Thoracic aorta (tissue), 2 donors: ENCODE data around the gene SPEM3. TPM values are rescaled to one million over a fixed set of nuclear protein-coding genes. Genes with fewer than 3 reads are reported as not detected.

ENCODE experiments used
- ATAC-seq: fragments of 150-250 bp; one replicate; pipeline ENCODE4 v1.8.0; 2017; ENCODE audit warnings: low read depth; ENCODE audit not compliant: insufficient number of reproducible peaks, low FRiP score
- DNase-seq: peaks from one replicate; pipeline ENCODE4 v3.0.0-alpha.2; 2020; ENCODE audit warnings: low spot score
- H3K27ac ChIP-seq, 2 donors: fragments of 200-600 bp; sonication (generic); 1 replicate in 1 of 2; 2 replicates in 1 of 2; pipeline ENCODE4 v1.5.1; 2016; ENCODE audit warnings: mild to moderate bottlenecking in 2 of 2, moderate library complexity in 2 of 2
- H3K27me3 ChIP-seq: fragments of 200-600 bp; sonication (generic); replicated peaks from 2 replicates; pipeline ENCODE4 v1.6.0; 2016; ENCODE audit warnings: mild to moderate bottlenecking; ENCODE audit not compliant: insufficient read depth
- H3K36me3 ChIP-seq: fragments of 200-600 bp; sonication (generic); one replicate; pipeline ENCODE4 v1.5.1; 2016
- H3K4me1 ChIP-seq, 2 donors: fragments of 200-600 bp; sonication (generic); 1 replicate in 1 of 2; 2 replicates in 1 of 2; pipeline versions ENCODE4 v1.5.1 to v1.6.0; 2016; ENCODE audit warnings: low read depth in 2 of 2, mild to moderate bottlenecking in 1 of 2; ENCODE audit not compliant: control insufficient read depth in 1 of 2
- H3K4me3 ChIP-seq: fragments of 200-600 bp; sonication (generic); 2 replicates; pipeline ENCODE4 v1.5.1; 2016; ENCODE audit warnings: mild to moderate bottlenecking
- H3K9me3 ChIP-seq: fragments of 200-600 bp; sonication (generic); 2 replicates; pipeline ENCODE4 v1.5.1; 2016
- CTCF ChIP-seq: fragments of 200-600 bp; sonication (generic); IDR thresholded peaks from one replicate; pipeline ENCODE4 v1.5.1; 2019; ENCODE audit warnings: antibody characterized with exemption
- total RNA-seq, 2 donors: library from RNA; depleted of rRNA; stranded (reverse); fragments of >200 nt; gene quantifications; one replicate each; pipeline versions ENCODE4 v1.1.0 to v1.2.3, GENCODE V29; 2016

SPEM3 gene
- total RNA-seq, 2 donors from 2014 or later = not detected

DNA sequence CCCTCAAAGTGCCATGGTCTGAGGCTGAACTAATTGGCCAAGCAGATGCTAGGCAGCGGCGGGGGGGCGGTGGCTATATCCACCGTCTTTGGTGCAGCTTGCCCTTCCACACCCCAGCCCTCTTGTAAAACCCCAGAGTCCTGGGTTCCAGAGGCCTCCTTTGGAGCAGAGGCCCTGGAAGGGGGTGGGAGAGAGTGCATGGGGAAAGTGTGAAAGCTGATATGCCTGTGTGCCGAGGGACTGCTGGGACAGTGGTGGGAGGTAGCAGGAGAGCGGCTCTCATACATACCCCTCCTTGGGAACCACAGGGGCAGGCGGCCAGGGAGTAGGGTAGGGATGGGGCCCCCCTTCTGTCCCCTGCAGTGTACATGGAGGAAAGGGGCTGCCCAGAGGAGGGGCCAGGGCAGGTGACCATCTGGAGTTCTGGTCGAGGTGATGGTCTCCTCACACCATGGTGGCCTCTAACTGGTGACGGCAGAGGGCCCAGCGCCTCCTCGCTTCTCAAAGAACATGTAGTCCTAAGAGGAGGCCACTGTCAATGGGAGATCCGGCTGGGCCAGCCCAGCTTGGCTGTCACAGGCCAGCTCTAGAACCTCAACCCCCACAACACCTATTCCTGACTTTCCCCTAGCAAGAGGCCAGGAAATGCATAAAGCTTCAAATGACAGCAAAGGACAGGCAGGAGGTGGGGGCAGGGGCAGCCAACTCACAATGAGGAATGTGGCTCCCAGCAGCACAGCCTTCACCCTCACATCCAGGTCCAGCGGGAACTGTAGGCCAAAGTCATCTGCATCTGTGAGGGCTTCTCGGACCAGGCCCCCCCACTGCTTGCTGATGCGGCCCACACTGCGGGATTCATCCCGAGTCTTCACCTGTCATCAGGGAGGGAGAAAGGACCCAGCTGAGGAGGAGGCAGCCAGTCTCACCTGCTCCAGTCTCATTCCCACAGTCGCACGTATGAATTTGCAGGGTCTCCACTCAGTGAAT is 38.4 kb upstream of the SPEM3 start:
- Histone ChIP-seq H3K27me3 (no peaks in the 10 kb centered on the region), H3K4me3 (no peak overlapping the region), H3K36me3 (peaks cover 16% of the 10 kb centered on the region), H3K9me3 (no peaks in the 10 kb centered on the region), H3K27ac (no peak overlapping the region), H3K4me1 (peaks cover 6 to 10% of the 10 kb centered on the region in 2 donors)
- TF ChIP-seq CTCF = no peak
- no peak for ATAC-seq
- no peak for DNase-seq

- Histone ChIP-seq H3K27ac (no peak overlapping the region), H3K4me1 (peaks cover 6 to 10% of the 10 kb centered on the region in 2 donors), H3K27me3 (no peaks in the 10 kb centered on the region), H3K9me3 (no peaks in the 10 kb centered on the region), H3K4me3 (no peak overlapping the region), H3K36me3 (peaks cover 16% of the 10 kb centered on the region)
- no peak for ATAC-seq
- no peak for TF ChIP-seq CTCF
- no peak for DNase-seq
Measured at GRCh38 chr17:7391307-7391706, 37.4 kb upstream of the SPEM3 start.

GRCh38 chr17:7392696-7393612 is 35.7 kb upstream of the SPEM3 start:
- peak overlapping the region; percentile 84 for H3K4me3 ChIP-seq
- peaks cover 16% of the 10 kb centered on the region for H3K36me3 ChIP-seq
- DNase-seq = no peak
- peak overlapping the region in 1 of 2 donors; percentile 84 for H3K27ac ChIP-seq
- peaks cover 6 to 10% of the 10 kb centered on the region in 2 donors for H3K4me1 ChIP-seq
- ATAC-seq = no peak
- no peaks in the 10 kb centered on the region for H3K27me3 ChIP-seq
- TF ChIP-seq CTCF = no peak
- H3K9me3 ChIP-seq = no peaks in the 10 kb centered on the region

DNA sequence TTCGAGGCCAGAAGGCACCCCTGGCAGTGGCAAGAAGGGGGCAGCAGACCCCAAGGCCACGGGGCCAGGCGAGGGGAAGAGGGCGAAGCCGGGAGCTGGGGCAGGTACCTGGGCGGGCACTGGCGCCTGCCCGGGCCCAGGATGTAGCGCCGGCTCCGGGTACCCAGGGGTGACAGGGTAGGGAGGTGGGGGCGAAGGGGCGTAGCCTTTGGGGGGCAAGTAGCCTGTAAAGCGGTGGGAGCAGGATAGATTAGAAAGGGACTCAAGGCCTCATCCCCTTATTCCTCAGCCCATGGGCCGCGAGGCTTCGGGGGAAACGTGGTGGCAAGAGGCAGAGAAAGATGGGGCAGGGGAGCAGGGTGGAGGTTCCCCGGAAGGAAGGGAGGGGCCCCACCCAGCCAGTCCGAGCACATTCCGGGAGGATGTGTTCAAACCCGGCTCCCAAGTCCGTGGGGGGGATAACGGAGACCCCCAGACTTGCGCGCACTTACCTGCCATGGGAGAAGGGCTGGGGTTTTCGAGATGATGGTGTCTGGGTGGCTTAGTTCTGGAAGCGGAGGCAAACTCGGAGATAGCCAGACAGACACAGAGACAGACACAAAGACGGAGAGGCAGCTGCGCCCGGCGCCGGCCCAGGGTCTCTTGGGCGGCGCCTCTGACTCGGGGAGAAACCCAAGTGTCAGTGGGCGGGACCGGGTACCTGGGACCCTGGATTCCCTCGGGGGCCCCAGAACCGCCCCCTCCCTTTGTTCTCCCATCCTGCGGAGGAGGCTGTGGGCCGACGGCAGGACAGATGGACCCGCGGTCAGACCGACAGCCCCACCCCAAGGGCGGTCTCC is 34.8 kb upstream of the SPEM3 start:
- Histone ChIP-seq H3K27me3 (no peaks in the 10 kb centered on the region), H3K4me3 (peak overlapping the region; percentile 84), H3K27ac (peak overlapping the region; percentile 84 to 88), H3K9me3 (no peaks in the 10 kb centered on the region), H3K36me3 (peaks cover 16% of the 10 kb centered on the region), H3K4me1 (peaks cover 6 to 10% of the 10 kb centered on the region in 2 donors)
- TF ChIP-seq CTCF = no peak
- ATAC-seq = no peak
- no peak for DNase-seq
